Omental fat pad (tissue), 4 donors: ENCODE measurements around the gene RBM38. TPM values are rescaled to one million over a fixed set of nuclear protein-coding genes. Genes with fewer than 3 reads are reported as not detected.

ENCODE experiments used
- ATAC-seq: fragments of 150-250 bp; one replicate; pipeline ENCODE4 v1.9.1; 2016; ENCODE audit warnings: mild to moderate bottlenecking, moderate library complexity; ENCODE audit not compliant: low FRiP score
- DNase-seq: peaks from one replicate; pipeline ENCODE4 v3.0.0-alpha.2; 2019; ENCODE audit warnings: low spot score
- total RNA-seq, 4 donors: library from RNA; depleted of rRNA; stranded (reverse); fragments of >200 nt; gene quantifications; one replicate each; pipeline ENCODE4 v1.1.0, GENCODE V29; 2016
- TF ChIP-seq, protein P1 (sequence below), 3 donors: fragments of 450-650 bp; IDR thresholded peaks; one replicate each; pipeline ENCODE4 v1.5.1; 2016 to 2017; ENCODE audit warnings: antibody characterized with exemption in 3 of 3, mild to moderate bottlenecking in 3 of 3, moderate library complexity in 2 of 3

RBM38 gene
- total RNA-seq, 4 donors from 2014 or later, result 4.6 to 18.0 (median 10.6) TPM

DNA sequence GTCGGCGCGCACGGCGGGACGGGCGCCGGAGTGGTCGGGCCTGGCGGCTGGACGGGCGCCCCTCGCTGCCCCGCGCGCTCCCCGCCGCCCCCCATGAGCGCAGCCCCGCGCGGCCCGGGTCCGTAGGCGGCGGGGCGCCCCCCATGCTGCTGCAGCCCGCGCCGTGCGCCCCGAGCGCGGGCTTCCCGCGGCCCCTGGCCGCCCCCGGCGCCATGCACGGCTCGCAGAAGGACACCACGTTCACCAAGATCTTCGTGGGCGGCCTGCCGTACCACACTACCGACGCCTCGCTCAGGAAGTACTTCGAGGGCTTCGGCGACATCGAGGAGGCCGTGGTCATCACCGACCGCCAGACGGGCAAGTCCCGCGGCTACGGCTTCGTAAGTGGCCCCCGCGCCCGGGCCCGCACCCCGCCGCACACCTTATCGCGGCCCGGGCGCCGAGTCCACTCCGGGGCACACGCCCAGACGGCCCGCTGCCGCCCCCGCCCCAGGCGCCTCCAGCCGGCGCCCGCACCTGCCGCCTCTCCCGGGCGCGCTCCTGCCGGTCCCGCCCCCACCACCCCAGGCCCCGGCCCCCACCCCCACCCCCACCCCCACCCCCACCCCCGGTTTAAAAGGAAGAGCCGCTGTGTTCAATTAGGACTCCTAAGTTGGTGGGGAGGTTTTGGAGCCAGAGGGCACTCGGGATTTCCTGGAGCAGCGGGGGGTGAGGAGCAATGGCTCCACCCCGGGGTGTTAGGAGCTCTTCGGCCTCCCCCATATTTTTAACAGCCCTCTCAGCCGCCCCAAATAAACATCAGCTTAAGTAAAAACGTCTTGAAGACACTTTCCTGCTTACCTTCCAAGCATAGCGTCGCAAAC lies 474 bp downstream of the RBM38 start:
- ATAC-seq, result no peak

DNA sequence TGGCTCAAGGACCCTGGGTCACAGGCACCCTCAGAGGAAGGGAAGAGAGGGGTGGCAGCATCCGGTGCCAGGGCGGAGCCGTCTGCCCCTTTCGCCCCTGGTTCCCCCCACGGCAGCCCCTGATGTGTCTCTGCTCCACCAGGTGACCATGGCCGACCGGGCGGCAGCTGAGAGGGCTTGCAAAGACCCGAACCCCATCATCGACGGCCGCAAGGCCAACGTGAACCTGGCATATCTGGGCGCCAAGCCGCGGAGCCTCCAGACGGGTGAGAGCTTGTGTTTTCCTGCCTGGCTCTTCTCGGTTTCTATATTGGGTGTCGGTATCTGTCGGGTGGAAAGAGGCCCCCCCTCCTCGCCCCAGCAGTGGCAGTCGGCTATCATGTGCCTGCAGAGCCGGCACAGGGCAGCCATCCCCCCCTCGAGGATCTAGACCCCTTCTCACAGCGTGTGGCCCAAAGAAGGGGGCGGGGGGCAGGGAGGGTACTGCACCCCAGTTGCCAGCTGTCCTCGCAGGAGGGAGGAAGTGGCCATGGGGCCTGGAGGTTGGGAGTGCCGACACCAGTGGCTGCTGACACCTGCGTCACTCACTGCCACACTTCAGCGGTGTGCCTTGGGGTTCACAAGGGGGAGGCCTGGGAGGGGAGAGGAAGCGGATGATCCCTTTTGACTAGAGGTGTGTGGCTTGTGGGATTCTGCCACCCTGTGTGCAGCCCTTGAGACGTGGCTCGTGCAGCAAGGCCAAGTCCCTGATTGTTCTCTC lies 1.5 kb downstream of the RBM38 start:
- ATAC-seq, result no peak
- TF ChIP-seq, protein P1, sequence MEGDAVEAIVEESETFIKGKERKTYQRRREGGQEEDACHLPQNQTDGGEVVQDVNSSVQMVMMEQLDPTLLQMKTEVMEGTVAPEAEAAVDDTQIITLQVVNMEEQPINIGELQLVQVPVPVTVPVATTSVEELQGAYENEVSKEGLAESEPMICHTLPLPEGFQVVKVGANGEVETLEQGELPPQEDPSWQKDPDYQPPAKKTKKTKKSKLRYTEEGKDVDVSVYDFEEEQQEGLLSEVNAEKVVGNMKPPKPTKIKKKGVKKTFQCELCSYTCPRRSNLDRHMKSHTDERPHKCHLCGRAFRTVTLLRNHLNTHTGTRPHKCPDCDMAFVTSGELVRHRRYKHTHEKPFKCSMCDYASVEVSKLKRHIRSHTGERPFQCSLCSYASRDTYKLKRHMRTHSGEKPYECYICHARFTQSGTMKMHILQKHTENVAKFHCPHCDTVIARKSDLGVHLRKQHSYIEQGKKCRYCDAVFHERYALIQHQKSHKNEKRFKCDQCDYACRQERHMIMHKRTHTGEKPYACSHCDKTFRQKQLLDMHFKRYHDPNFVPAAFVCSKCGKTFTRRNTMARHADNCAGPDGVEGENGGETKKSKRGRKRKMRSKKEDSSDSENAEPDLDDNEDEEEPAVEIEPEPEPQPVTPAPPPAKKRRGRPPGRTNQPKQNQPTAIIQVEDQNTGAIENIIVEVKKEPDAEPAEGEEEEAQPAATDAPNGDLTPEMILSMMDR (IDR thresholded peaks at IDR 0.05), result no peak
- DNase-seq, result no peak

More for the DNA sequence above, 474 bp downstream of the RBM38 start:
- no peak for DNase-seq
- TF ChIP-seq, protein P1 (IDR thresholded peaks at IDR 0.05), result no peak

DNA sequence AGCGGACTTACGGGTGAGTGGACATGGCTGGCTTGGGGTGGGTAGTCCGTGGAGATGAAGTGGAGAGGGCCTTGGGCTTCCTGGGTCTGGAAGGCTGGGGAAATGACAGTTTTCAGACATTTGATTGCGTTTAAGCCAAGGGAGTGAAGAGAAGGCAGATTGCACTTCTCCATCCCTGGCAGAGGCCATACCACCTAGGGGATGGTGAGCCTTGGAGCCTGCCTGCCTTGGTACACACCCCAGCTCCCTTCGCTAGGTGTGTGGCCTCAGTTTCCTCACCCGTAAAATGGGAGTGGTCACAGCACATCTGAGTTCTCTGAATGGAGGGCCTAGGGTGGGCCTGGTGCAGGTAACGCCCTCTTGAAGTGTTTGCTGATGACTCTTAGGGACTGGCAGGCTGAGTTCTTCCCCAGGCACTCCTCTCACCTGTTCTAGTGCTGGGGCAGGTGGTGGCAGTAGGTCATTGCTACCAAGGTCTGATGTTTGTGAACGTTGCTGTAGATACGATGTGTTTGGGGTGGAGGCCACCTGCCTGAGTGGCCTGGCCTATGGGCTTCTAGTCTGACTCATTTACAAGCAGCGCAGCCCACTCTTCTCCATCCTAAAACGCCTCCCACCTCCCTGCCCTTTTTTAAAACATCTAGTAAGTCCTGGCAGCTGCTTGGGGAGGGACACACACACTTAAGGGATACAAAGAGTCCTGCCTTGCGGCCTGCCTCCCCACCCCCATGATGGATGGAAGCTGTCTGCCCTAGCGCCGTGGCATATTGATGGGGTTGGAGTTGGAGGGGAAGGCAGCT lies 2.3 kb downstream of the RBM38 start:
- DNase-seq (no peak), ATAC-seq (no peak)
- TF ChIP-seq, protein P1 (IDR thresholded peaks at IDR 0.05), result no peak

DNA sequence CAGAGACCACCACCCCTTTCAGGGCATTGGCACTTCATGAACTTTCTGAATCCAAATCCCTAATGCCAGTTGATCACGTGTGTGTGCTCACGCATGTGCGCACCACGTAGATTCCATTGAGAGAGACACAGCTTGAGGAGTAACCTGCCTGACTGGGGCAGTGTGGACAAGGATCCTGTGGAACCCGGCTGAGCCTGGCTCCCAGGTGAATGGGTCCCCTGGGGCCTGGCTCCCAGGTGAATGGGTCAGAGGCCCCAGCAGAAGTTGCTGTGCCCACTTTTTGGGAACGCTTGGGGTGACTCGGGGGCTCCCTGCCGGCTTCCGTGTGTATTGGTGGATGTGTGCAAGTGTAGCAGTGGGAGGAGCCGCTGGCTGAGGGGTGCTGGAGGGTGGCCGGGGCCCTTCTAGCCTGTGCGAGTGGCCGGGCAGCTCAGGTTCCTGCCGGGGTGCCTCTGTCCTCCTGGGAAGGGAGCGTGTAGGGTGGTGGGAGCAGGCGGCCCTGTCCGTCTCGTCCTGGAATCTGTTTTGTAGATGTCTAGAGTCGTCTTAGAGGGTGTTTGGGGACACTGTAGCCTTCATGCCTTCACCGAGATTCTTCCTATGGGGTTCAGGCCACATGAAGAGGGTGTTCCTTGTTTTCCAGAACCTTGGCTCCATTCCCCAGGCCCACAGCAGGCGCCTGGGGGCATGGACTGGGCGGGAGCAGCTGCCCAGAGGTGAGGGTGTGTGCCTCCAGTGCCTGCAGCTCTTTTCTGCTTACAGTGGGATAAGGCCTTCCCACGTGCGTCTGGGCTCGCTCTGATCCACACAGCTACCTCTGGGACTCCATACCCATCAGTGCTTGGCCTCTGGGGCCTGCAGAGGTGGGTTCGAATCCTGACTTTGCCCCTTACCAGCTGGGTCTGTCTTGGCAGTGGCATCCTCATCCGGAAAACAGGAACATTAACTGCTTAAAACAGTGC lies 3.2 kb downstream of the RBM38 start:
- ATAC-seq (no peak), DNase-seq (no peak)
- TF ChIP-seq, protein P1 (IDR thresholded peaks at IDR 0.05), result no peak

DNA sequence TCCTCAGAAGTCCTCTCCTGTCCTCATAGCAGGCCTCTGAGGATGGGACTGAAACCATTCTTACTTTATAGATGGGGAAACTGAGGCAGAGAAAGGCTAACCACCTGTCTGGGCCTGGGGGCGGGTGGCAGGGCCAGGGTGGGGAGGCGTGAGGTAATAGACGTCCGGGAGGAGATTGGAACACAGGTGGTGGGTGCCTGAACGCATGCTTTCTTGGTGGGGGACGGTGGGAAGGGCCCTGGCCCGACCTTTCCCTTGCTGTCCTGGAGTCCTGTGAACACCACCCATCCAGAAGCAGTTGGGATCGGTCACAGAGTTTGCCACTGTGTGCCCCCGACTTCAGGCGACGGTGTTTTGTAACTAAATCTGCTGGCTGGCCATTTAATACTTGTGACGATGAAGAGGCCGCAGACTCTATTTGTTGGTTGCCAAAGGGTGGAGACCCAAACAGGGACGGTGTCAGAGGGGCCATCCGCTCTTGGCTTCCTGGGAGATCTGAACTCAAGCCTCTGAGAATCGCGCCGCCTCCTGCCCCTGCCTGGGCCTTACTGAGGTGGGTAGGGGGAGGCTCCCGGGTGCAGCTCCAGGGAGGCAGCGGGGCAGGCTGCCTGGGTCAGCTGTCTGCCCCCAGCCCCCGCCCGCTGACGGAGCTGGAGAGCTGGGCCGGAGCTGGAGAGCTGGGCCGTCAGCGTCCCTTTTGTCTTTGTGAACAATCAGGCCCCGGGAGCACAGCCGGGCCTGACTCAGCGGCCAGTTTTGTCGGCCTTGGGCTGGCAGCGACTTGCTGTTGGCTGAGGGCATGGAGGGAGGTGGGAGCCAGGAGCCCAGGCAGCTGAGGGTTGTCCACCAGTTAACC lies 4.1 kb downstream of the RBM38 start:
- ATAC-seq, result no peak
- no peak for DNase-seq
- TF ChIP-seq, protein P1 (IDR thresholded peaks at IDR 0.05), result no peak
